ENCODE measurements around the gene FHIT.

GRCh38 chr3:61134532-61134931 is 116.7 kb downstream of the FHIT start:
- TF ChIP-seq CTCF (conservative IDR thresholded peaks at IDR 0.05; ENCODE audit: low read depth, low read length) (no peak), EZH2 (IDR thresholded peaks at IDR 0.05; ENCODE audit: low read length, unreplicated experiment) (no peak)

All from PC-3 (cell line).